GM12801 (cell line): ENCODE results near the gene DCAF12.

Source experiments
- CTCF ChIP-seq: IDR thresholded peaks from one replicate; pipeline ENCODE4 v1.5.1; 2011; ENCODE audit warnings: control low read depth; ENCODE audit not compliant: insufficient read length; ENCODE audit errors: extremely low read depth

DCAF12 gene

DNA sequence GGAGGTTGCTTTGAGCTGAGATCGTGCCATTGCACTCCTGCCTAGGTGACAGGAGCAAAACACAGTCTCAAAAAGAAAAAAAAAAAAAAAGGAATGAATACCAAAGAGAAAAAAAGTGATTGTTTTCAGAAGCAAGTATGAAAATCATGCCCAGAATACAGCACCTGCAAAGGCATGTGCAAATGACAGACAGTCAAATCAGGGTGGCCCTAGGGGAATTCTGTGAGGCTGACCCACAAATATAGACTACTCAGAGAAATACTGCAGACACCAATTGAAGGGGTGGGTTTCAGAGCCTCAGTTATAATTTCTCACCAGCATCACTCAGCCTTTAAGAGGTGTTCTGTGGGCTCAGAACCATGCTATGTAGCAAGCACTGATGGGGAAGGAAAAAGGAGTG lies 28.6 kb downstream of the DCAF12 start:
- no peak for TF ChIP-seq CTCF

DNA sequence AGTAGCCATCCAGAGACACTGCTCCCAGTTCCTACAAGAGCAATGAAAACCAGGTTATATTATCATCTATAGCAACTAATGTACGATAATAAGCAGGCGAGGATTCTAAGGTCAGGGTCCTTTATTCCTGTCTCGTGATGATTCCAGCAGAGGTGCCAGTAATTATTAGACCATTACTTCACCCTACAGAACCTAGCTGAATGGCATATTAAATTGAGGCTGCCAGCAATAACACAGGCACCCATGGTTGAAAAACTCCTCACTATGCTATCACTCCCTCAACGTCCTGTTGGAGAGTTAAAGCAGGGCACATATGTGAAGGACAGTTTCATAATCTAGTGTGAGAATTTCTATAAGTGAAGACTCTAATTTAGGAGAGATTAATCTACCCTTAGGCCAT lies 29.7 kb downstream of the DCAF12 start:
- TF ChIP-seq CTCF: no peak

GRCh38 chr9:34093578-34093977 lies 32.9 kb downstream of the DCAF12 start:
- no peak for TF ChIP-seq CTCF

DNA sequence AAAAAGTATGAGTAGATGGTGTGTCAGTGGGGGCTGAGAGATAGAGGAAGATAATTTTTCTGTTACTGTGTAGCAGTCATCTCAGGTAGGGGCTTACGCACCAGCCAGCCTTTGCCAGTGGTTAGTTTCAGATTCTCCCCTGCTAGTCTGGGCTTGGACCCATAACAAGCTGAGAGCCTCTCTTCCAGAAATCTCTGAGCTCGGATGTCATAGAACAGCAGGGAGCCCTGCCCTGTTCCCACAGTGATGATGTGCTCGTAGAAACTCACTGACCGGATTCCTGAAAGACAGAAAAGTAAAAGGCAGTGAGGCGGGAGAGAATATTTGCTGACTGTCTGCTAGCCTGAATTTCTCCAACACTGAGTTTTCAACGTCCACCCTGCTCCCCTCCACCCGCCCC lies 37.2 kb downstream of the DCAF12 start:
- TF ChIP-seq CTCF: no peak

- no peak for TF ChIP-seq CTCF
Observed at GRCh38 chr9:34087370-34087769, 39.1 kb downstream of the DCAF12 start.

GRCh38 chr9:34086864-34087263 lies 39.6 kb downstream of the DCAF12 start:
- TF ChIP-seq CTCF: no peak

DNA sequence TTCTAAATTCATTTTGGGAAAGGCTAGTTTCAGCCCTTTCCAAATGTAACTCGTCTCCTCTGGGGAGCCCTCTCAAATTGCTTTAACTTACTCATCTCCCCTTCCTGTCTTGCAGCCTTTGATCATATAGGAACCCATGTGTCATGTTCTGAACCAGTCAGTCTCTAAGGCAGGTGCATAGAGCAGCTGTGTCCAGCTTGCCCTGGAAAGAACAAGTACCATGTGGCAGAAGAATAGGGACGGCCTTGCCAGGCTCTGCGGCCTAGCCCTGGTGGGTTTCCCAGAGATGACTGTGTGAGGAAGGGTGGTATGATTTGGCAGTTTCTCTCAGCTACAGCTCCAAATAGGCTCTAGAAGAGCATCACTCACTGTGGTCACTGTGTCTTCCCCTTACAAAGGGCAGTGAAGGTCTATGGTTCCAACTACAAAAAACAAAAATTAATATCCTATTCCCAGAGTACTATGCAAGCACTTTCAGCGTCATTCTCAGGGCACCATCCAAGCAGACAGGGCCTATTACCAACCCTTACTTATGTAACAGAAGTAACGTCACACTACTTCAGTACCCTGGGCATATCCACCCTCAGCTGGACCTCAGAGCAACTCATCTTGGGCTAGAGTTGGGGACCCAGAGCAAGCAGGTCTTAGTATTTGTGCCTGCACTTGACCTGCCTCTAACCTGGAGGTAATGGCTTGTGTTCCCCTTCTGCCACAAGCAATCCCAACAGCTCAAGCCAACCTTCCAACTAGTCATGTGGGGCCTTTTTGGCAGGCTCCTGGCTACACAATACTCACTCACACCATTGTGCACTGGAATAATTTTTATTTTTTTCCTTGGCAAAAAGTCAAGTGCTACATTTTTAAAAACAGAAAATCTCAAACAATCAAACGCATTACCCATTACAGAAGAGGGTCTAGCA lies 40.7 kb downstream of the DCAF12 start:
- TF ChIP-seq CTCF: no peak

DNA sequence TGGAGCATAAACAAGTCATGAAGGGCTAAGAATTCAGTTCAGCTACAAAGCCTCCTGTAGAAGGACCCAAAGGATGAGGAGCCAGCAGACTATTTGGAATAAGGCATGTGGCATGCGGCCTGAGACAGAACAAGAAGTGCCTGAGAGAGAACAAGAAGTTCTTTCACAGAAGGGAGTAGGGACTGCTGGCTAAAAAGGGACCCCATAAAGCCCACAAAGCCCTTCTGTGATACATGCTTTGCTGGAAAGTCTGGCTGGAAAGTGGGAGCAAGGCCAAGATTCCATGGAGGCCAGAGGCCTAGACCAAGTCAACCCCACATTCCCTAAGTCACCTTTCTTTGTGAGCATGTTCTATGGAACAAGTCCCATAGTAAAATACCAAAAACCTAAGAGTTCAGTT lies 41.9 kb downstream of the DCAF12 start:
- no peak for TF ChIP-seq CTCF
